Mucosa of descending colon (tissue), 3 donors: ENCODE data around the gene CADPS2. TPM values are rescaled to one million over a fixed set of nuclear protein-coding genes. Genes with fewer than 3 reads are reported as not detected.

ENCODE experiments used
- ATAC-seq: fragments of 200-7000 bp; cut with Tn5 transposase; one replicate; pipeline ENCODE4 v1.9.1; 2020; ENCODE audit warnings: mild to moderate bottlenecking, moderate library complexity
- DNase-seq, 3 donors: peaks; one replicate each; pipeline ENCODE4 v3.0.0-alpha.2; 2020
- H3K36me3 ChIP-seq: fragments of 200-600 bp; one replicate; pipeline ENCODE4 v1.8.0; 2021; ENCODE audit warnings: low read depth, mild to moderate bottlenecking
- H3K4me1 ChIP-seq: fragments of 200-600 bp; one replicate; pipeline ENCODE4 v1.8.0; 2021; ENCODE audit warnings: low read depth, mild to moderate bottlenecking
- H3K4me3 ChIP-seq: fragments of 200-600 bp; one replicate; pipeline ENCODE4 v1.8.0; 2021; ENCODE audit warnings: mild to moderate bottlenecking
- H3K9me3 ChIP-seq: fragments of 200-600 bp; one replicate; pipeline ENCODE4 v1.8.0; 2021; ENCODE audit warnings: mild to moderate bottlenecking
- intact Hi-C, 2 donors: fragments of 100-400 bp; cut with DNase I in 1 of 2; cut with micrococcal nuclease in 1 of 2; formaldehyde crosslinking; loops; one replicate each; pipeline versions ENCODE4 v1.11.0 to v1.11.1; 2022; cut with DNase I, micrococcal nuclease
- total RNA-seq, 3 donors: library from RNA; stranded (reverse); fragmentation: NEBNext Ultra II Directional in 2 of 3; extraction: Animal tissue kit (Norgen Biotek cat#: 25700) in 2 of 3; gene quantifications; one replicate each; pipeline versions ENCODE4 v1.2.1 to v1.2.4, GENCODE V29; 2021 to 2023
- TF ChIP-seq, protein P1 (sequence below): fragments of 200-600 bp; IDR thresholded peaks from one replicate; pipeline ENCODE4 v1.8.0; 2022; ENCODE audit warnings: antibody characterized with exemption, mild to moderate bottlenecking
- donor health status: DM: no; HTN: no; CAD: no; lungs with moderate emphysema.
- donor health status: DM: no; HTN: no; CAD: no.
- donor health status: DM: no; HTN: yes; CAD: no.

Gene CADPS2
- total RNA-seq, 3 donors from 2014 or later = 11.3 to 12.7 (median 11.7) TPM

- no peaks in the 10 kb centered on the region for H3K9me3 ChIP-seq
- H3K4me1 ChIP-seq = no peaks in the 10 kb centered on the region
- no peaks in the 10 kb centered on the region for H3K36me3 ChIP-seq
- no peak for ATAC-seq
- no peak for DNase-seq
- TF ChIP-seq, protein P1, sequence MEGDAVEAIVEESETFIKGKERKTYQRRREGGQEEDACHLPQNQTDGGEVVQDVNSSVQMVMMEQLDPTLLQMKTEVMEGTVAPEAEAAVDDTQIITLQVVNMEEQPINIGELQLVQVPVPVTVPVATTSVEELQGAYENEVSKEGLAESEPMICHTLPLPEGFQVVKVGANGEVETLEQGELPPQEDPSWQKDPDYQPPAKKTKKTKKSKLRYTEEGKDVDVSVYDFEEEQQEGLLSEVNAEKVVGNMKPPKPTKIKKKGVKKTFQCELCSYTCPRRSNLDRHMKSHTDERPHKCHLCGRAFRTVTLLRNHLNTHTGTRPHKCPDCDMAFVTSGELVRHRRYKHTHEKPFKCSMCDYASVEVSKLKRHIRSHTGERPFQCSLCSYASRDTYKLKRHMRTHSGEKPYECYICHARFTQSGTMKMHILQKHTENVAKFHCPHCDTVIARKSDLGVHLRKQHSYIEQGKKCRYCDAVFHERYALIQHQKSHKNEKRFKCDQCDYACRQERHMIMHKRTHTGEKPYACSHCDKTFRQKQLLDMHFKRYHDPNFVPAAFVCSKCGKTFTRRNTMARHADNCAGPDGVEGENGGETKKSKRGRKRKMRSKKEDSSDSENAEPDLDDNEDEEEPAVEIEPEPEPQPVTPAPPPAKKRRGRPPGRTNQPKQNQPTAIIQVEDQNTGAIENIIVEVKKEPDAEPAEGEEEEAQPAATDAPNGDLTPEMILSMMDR = no peak
- intact Hi-C loops = no loop called here
- no peak overlapping the region for H3K4me3 ChIP-seq
Measured at GRCh38 chr7:122604251-122604650, 282.0 kb downstream of the CADPS2 start.

DNA sequence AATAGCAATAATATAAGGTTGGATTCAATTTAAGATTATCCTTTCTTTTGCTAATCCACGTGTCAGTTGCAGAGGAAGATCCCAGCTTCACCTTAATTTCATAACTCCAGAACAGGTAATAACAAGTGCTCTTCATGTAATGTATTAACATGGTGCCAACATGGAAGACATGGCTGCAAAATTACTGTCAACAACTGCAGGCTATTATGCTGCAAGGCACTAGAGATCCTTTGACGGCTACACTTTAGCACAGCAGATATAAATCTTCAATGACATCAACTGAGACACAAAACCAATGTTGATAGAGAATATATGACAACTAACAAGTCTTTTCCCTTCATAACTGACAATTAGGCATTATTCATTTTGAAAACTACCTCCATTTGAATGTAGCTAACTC lies 283.5 kb downstream of the CADPS2 start:
- Histone ChIP-seq H3K36me3 (no peaks in the 10 kb centered on the region), H3K4me3 (no peak overlapping the region), H3K4me1 (no peaks in the 10 kb centered on the region), H3K9me3 (no peaks in the 10 kb centered on the region)
- TF ChIP-seq, protein P1 = no peak
- intact Hi-C loops = no loop called here
- DNase-seq = no peak
- no peak for ATAC-seq

DNA sequence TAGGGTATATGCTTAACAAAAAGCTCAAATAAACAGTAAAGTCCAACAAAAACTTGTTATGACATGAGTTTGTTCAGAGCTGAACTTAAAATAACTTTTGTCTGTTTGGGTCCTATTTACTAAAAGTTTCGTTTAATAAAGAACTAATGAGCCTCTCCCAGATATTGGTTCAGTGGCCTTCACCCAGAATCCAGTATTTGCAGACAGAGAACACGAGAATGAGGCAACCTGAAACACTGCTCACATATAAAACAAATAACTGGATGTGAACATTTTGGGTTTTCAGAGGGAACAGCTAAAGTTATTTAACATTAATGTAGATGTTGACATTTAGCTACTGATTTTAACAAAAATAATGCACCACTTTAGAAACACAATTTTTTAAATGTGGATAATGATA lies 285.6 kb downstream of the CADPS2 start:
- H3K4me1 ChIP-seq = no peaks in the 10 kb centered on the region
- TF ChIP-seq, protein P1 = no peak
- no peaks in the 10 kb centered on the region for H3K36me3 ChIP-seq
- H3K4me3 ChIP-seq = no peak overlapping the region
- no peaks in the 10 kb centered on the region for H3K9me3 ChIP-seq
- ATAC-seq = no peak
- DNase-seq = no peak
- intact Hi-C loops = no loop called here

DNA sequence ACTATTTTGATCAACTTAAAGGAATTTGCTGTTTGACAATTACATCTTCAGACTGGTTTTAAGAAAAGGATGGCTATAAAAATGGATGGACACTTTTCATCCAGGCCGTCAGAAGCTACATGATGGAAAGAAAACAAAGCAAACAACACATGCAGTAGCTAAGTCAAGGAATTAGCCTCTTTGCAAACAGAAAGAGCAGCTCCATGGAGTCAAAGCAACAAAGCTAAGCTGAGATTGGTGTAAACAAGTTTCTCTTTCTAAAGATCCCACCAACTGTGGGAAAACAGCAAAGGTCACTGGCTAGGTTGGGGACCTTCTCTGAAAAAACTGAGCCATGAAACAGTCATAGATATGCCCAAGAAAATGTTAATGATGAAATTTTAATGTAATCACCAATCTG lies 286.2 kb downstream of the CADPS2 start:
- H3K4me3 ChIP-seq = no peak overlapping the region
- TF ChIP-seq, protein P1 = no peak
- no peaks in the 10 kb centered on the region for H3K4me1 ChIP-seq
- DNase-seq = no peak
- no peak for ATAC-seq
- no peaks in the 10 kb centered on the region for H3K9me3 ChIP-seq
- H3K36me3 ChIP-seq = no peaks in the 10 kb centered on the region
- intact Hi-C loops = no loop called here

GRCh38 chr7:122597277-122597676 lies 289.0 kb downstream of the CADPS2 start:
- H3K4me1 ChIP-seq = no peaks in the 10 kb centered on the region
- intact Hi-C loops = no loop called here
- H3K4me3 ChIP-seq = no peak overlapping the region
- ATAC-seq = no peak
- DNase-seq = no peak
- no peaks in the 10 kb centered on the region for H3K9me3 ChIP-seq
- H3K36me3 ChIP-seq = no peaks in the 10 kb centered on the region
- TF ChIP-seq, protein P1 = no peak

DNA sequence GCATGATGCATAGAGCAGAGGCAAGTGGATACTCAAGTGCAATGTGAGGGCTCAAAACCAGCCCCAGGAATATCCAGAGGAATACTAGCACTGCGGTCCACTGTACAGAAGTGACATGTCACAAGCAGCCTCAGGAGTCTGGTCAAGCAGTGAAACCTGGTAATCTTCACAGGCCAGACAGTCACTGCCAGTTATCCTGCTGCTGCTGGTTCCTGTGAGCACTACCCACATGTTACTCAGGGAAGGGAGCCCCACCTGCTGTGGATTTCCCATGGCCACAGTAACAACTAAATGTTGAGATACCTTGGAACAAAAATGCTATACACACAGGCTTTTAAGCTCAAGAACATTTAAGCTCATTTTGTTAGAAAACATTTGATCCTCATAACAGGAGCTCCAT lies 290.4 kb downstream of the CADPS2 start:
- intact Hi-C loops = no loop called here
- H3K9me3 ChIP-seq = no peaks in the 10 kb centered on the region
- DNase-seq = no peak
- no peaks in the 10 kb centered on the region for H3K36me3 ChIP-seq
- ATAC-seq = no peak
- TF ChIP-seq, protein P1 = no peak
- no peak overlapping the region for H3K4me3 ChIP-seq
- no peaks in the 10 kb centered on the region for H3K4me1 ChIP-seq
